Epithelial cell of esophagus (primary cell): ENCODE results near the gene PLEKHG3.
A peak's percentile ranks its signal among the peaks of the same experiment; 100 is the strongest.

Source experiments
- DNase-seq: peaks from one replicate; pipeline ENCODE4 v3.0.0; 2010; ENCODE audit warnings: low read depth
- H3K4me3 ChIP-seq: 2 replicates; pipeline ENCODE4 v1.5.1; 2011; ENCODE audit warnings: mild to moderate bottlenecking, low read length, control low read depth
- CTCF ChIP-seq: IDR thresholded peaks from 2 replicates; pipeline ENCODE4 v1.5.1; 2011; ENCODE audit warnings: low read depth, mild to moderate bottlenecking, low read length, control low read depth, inconsistent platforms; ENCODE audit not compliant: insufficient read depth; ENCODE audit errors: missing control alignments

The PLEKHG3 gene

GRCh38 chr14:64786296-64787149 lies 82.3 kb downstream of the PLEKHG3 start:
- no peak overlapping the region for H3K4me3 ChIP-seq
- no peak for TF ChIP-seq CTCF
- no peak for DNase-seq

- no peak for TF ChIP-seq CTCF
- no peak overlapping the region for H3K4me3 ChIP-seq
- DNase-seq = no peak
Observed at GRCh38 chr14:64787619-64788018, 83.4 kb downstream of the PLEKHG3 start.

GRCh38 chr14:64788706-64789105 lies 84.5 kb downstream of the PLEKHG3 start:
- no peak for TF ChIP-seq CTCF
- peak; percentile 90 for DNase-seq
- no peak overlapping the region for H3K4me3 ChIP-seq

GRCh38 chr14:64789696-64790095 lies 85.5 kb downstream of the PLEKHG3 start:
- no peak for TF ChIP-seq CTCF
- H3K4me3 ChIP-seq = no peak overlapping the region
- no peak for DNase-seq

GRCh38 chr14:64790478-64790877 lies 86.3 kb downstream of the PLEKHG3 start:
- no peak for TF ChIP-seq CTCF
- no peak overlapping the region for H3K4me3 ChIP-seq
- no peak for DNase-seq

- TF ChIP-seq CTCF = no peak
- no peak overlapping the region for H3K4me3 ChIP-seq
- no peak for DNase-seq
Observed at GRCh38 chr14:64792231-64792630, 88.0 kb downstream of the PLEKHG3 start.

- H3K4me3 ChIP-seq = no peak overlapping the region
- no peak for DNase-seq
- TF ChIP-seq CTCF = no peak
Observed at GRCh38 chr14:64792871-64793560, 88.8 kb downstream of the PLEKHG3 start.
